GM13977 (cell line): Measurements from ENCODE around the gene TUBG2.
"Not testable (repeated sequence)": the region's sequence is repeated elsewhere in the genome, so short reads cannot be mapped to it uniquely, and the experiment has no call there.

Source experiments
- DNase-seq: peaks from one replicate; pipeline ENCODE4 v3.0.0; 2012; ENCODE audit warnings: low spot score
- in situ Hi-C: fragments of 300-500 bp; cut with MboI; formaldehyde crosslinking; loops from one replicate; pipeline ENCODE4 v1.12.0; 2022; ENCODE audit warnings: low sequenced_read_pairs, low pct_unique_long_range_greater_than_20kb, mixed read lengths, inconsistent platforms; ENCODE audit not compliant: unreplicated experiment
- TF ChIP-seq, protein P1 (sequence below): IDR thresholded peaks from 2 replicates; pipeline ENCODE4 v1.5.1; 2012; ENCODE audit warnings: mild to moderate bottlenecking, control low read depth; ENCODE audit not compliant: insufficient read depth; ENCODE audit errors: extremely low read depth, missing control alignments

The TUBG2 gene

DNA sequence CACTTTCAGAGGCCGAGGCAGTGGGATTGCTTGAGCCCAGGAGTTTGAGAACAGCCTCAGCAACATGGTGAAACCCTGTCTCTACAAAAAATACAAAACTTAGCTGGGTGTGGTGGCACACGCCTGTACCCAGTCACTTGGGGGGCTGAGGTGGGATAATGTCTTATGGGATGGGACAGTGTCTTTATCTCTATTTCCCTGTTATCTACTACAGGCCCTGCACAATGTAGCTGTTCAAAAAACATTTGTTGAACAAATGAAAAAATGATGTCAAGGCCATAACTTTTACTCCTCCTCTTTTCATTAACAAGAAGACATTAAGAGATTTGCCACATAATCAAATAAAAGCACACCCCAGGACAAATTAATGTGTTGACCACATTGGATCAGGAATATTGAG, 35.8 kb upstream of the TUBG2 start:
- no peak for DNase-seq
- TF ChIP-seq, protein P1, sequence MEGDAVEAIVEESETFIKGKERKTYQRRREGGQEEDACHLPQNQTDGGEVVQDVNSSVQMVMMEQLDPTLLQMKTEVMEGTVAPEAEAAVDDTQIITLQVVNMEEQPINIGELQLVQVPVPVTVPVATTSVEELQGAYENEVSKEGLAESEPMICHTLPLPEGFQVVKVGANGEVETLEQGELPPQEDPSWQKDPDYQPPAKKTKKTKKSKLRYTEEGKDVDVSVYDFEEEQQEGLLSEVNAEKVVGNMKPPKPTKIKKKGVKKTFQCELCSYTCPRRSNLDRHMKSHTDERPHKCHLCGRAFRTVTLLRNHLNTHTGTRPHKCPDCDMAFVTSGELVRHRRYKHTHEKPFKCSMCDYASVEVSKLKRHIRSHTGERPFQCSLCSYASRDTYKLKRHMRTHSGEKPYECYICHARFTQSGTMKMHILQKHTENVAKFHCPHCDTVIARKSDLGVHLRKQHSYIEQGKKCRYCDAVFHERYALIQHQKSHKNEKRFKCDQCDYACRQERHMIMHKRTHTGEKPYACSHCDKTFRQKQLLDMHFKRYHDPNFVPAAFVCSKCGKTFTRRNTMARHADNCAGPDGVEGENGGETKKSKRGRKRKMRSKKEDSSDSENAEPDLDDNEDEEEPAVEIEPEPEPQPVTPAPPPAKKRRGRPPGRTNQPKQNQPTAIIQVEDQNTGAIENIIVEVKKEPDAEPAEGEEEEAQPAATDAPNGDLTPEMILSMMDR, result no peak
- in situ Hi-C loops, result no loop called here

DNA sequence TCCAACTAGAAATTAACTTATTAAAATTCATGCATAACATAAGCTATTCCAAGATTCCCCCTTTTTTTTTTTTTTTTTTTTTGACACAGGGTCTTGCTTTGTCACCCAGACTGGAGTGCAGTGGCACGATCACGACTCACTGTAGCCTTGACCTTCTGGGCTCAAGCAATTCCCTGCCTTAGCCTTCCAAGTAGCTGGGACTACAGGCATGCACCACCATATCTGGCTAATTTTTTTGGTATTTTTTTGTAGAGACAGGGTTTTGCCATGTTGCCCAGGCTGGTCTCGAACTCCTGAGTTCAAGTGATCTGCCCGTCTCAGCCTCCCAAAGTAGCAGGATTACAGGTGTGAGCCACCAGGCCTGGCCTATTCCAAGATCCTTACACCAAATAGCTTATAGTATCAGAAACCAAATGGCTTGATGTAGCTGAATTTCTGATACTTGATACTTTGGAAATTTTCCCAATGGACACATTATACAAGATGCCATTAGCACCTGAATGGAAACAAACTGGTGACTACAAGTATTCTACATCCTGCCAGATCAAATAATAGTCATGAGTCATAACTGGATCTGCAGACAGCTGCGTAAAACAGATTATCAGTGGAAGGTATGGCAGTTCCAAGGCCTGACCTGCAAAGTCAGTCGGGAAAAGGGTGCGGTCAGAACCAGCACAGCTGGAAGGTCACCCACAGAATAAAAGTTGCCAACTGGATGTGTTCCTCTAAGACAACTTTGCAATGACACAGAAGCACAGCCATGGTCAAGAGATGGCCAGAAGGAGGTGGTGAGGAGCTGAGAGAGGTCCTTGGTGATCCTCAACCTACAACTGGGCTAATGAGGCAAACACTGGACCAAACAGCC, 35.1 kb upstream of the TUBG2 start:
- DNase-seq, result no peak
- TF ChIP-seq, protein P1, result peak; percentile 15
- in situ Hi-C loops, result no loop called here

DNA sequence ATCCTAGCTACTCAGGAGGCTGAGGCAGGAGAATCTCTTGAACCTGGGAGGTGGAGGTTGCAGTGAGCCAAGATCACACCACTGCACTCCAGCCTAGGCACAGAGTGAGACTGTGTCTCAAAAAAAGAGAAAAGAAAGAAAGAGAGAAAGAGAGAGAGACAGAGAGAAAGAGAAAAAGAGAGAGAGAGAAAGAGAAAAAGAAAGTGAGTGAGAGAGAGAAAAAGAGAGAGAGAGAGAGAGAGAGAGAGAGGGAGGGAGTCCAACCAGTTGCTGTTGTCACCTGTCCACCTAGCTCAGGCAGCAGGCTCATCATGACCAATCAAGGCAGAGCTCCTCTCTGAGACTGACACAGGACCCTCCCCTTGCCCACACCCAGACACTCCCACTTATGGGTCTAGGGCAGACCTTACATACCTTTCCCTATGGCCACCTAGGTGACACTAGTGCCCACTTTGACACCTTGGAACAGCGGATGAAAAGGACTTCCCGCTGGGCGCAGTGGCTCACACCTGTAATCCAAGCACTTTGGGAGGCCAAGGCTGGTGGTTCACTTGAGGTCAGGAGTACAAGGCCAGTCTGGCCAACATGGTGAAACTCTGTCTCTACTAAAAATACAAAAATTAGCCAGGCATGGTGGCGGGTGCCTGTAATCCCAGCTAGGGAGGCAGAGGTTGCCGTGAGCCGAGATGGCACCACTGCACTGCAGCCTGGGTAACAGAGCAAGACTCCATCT, 31.9 kb upstream of the TUBG2 start:
- peak; percentile 7 for DNase-seq

DNA sequence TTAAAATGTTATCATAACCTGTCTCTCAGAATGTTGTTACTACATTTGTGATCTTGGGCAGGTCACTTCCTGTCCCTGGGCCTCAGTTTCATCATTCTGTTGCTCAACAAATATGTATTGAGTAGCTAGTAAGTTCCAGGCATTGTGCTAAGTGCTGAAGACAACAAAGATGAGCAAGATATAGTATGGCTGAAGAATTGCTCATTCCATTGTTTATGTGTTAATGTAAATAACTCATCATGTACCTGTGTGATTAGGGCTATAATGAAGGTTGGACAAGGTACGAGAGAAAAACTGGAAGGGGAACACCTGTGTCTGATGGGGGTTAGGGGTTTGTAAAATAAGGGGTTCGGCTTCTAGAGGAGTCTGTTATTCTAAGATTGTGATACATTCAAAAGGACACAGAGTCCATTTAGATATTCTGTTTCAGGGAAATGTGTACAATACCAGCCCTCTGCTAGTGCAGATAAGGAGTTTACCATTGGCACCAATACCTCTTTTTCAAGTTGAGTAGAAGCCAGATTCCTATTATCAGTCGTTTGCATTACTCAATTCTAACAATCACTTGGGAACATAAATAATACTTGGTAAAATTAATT, 29.6 kb upstream of the TUBG2 start:
- in situ Hi-C loops, result no loop called here
- TF ChIP-seq, protein P1, result no peak
- DNase-seq, result no peak

More for the DNA sequence above, 31.9 kb upstream of the TUBG2 start:
- in situ Hi-C loops, result not testable (repeated sequence)

DNA sequence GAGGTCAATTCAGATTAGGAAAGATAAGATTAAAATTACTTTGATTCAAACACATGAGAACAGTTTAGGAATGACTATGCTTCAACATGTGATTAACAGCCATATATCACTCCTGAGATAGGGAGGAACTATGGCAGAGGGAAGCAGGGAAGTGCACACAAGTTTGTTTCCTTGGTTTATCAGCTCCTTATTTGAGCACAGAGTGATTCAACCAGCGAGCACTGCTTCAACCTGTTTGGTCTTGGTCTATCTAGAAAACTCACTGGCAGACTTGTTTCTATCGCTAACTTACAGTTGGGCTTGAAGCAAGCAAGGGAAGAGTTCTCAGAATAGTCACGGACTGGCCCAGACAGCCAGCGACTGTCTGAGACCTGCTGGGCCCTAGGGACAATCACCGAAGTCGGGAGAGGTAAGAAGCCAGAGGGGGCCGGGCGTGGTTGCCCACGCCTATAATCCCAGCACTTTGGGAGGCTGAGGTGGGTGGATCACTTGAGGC, 26.1 kb upstream of the TUBG2 start:
- in situ Hi-C loops, result no loop called here
- TF ChIP-seq, protein P1, result no peak
- DNase-seq, result peak; percentile 9

DNA sequence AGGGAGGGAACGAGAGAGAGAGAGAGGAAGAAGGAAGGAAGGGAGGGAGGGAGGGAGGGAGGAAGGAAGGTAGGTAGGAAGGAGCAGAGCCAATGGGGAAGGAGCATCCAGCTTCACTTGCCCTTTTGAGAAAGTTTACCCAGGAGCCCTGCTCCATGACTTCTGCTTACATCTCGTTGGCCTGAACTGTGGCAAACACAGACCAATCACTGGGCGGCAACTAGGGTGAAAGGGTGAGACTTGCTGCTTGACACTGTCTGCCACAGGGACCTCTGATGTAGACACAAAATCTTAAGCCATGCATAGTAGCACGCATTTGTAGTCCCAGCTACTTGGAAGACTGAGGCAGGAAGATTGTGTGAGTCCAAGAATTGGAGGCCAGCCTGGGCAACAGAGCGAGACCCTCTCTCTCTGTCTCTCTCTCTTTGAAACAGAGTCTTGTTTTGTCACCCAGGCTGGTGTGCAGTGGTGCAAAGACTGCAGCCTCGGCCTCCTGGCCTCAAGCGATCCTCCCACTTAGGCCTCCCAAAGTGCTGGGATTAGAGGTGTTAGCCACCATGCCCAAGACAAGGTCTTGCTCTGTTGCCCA, 19.5 kb upstream of the TUBG2 start:
- TF ChIP-seq, protein P1, result no peak
- no peak for DNase-seq
- in situ Hi-C loops, result no loop called here
